ENCODE data around the gene RNF215.

DNA sequence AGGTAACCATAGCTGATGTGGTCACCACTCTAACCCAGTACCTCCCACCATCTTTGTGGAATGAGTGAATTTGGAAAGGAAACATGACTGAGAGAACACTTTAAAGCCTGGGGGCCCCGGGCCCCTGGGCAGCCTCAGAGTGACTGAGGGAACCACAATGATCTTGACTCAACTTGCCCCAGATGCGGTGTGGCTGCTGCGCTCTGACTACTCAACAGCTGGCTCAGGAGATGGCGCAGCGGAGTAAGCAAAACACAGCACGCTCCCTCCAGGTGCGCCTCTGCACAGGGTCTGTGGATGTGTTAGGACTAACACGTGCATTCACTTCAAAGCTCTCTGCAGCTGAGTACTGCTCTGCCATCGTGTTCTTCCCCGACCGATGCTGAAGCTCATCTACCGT, 5.9 kb downstream of the RNF215 start:
- TF ChIP-seq POLR2A (IDR thresholded peaks at IDR 0.05; ENCODE audit: low read depth, low read length): no peak
- TF ChIP-seq, protein P1, sequence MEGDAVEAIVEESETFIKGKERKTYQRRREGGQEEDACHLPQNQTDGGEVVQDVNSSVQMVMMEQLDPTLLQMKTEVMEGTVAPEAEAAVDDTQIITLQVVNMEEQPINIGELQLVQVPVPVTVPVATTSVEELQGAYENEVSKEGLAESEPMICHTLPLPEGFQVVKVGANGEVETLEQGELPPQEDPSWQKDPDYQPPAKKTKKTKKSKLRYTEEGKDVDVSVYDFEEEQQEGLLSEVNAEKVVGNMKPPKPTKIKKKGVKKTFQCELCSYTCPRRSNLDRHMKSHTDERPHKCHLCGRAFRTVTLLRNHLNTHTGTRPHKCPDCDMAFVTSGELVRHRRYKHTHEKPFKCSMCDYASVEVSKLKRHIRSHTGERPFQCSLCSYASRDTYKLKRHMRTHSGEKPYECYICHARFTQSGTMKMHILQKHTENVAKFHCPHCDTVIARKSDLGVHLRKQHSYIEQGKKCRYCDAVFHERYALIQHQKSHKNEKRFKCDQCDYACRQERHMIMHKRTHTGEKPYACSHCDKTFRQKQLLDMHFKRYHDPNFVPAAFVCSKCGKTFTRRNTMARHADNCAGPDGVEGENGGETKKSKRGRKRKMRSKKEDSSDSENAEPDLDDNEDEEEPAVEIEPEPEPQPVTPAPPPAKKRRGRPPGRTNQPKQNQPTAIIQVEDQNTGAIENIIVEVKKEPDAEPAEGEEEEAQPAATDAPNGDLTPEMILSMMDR (IDR thresholded peaks at IDR 0.05; ENCODE audit: extremely low read depth in 1 of 2, insufficient read depth in 1 of 2, low read depth in 1 of 2, low read length in 2 of 2): no peak
- TF ChIP-seq EZH2 (IDR thresholded peaks at IDR 0.05; ENCODE audit: borderline replicate concordance, low read depth, low read length, severe bottlenecking): no peak
- TF ChIP-seq POLR2AphosphoS5 (IDR thresholded peaks at IDR 0.05; ENCODE audit: insufficient read depth, low read depth, low read length): no peak
- TF ChIP-seq MYC (IDR thresholded peaks at IDR 0.05; ENCODE audit: low read depth, low read length): no peak
- TF ChIP-seq, protein P2, sequence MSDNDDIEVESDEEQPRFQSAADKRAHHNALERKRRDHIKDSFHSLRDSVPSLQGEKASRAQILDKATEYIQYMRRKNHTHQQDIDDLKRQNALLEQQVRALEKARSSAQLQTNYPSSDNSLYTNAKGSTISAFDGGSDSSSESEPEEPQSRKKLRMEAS (IDR thresholded peaks at IDR 0.05; ENCODE audit: insufficient read depth, insufficient read length): no peak
- no peak for TF ChIP-seq JUN (IDR thresholded peaks at IDR 0.05; ENCODE audit: borderline replicate concordance, insufficient read depth, insufficient read length, low read depth)
- TF ChIP-seq FOS (IDR thresholded peaks at IDR 0.05; ENCODE audit: borderline replicate concordance, insufficient read depth, low read length): no peak
- no peak for TF ChIP-seq GATA2 (IDR thresholded peaks at IDR 0.05; ENCODE audit: insufficient read depth, insufficient read length, low read depth, low read length)
